GM18526 (cell line): ENCODE data around the gene C1orf56.
A peak's percentile ranks its signal among the peaks of the same experiment; 100 is the strongest.

Source experiments
- POLR2A ChIP-seq: IDR thresholded peaks from 3 replicates; pipeline ENCODE4 v1.6.1; 2011; ENCODE audit not compliant: insufficient read length; ENCODE audit errors: extremely low read depth

The C1orf56 gene

DNA sequence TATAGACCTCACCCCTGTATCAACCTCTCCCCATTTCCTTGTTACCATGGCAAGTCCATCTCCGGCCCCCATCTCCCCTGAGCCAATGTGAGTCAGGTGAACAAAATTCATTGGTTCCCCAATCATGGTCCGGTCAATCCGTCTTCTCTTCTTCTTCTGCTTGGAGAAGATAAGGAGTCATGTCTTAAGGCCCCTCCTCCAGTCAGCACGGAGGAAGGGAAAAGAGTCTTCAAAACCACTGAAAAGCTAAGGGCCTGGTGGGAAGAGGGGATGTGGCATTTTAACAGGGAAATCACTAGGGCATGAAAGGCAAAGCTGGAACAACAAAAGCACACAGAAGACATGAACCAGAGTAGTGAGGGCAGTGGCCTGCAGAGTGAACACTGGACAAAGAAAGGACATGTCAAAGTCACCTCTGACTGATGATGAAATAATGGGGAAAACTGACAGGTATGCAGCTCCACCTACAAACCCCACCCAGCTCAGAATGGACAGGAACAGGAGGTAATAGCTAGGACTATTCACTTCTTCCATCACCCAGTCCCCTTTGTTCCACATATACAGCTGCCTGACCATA is 7.5 kb downstream of the C1orf56 start:
- no peak for TF ChIP-seq POLR2A

GRCh38 chr1:151055581-151055980 is 8.0 kb downstream of the C1orf56 start:
- no peak for TF ChIP-seq POLR2A

GRCh38 chr1:151056149-151056548 is 8.6 kb downstream of the C1orf56 start:
- no peak for TF ChIP-seq POLR2A

DNA sequence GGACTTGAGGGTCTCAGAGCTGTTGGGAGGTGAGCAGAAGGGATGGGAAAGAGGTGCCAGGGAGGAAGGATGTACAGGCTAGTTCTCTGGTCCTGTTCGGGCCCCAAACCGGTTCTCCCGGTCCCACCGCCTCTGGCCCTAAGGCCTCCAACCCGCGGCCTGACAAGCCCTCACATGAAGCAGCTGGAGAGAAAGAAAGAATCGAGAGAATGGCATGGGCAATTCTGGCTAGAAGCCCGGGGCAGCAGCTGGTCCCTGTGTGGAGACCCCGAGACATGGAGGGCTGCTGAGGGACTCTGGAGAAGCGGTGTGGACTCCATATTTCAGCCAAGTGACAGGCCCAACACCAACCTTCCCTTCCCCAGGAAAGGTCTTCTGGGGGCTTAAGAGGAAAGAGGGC is 11.1 kb downstream of the C1orf56 start:
- TF ChIP-seq POLR2A: no peak

DNA sequence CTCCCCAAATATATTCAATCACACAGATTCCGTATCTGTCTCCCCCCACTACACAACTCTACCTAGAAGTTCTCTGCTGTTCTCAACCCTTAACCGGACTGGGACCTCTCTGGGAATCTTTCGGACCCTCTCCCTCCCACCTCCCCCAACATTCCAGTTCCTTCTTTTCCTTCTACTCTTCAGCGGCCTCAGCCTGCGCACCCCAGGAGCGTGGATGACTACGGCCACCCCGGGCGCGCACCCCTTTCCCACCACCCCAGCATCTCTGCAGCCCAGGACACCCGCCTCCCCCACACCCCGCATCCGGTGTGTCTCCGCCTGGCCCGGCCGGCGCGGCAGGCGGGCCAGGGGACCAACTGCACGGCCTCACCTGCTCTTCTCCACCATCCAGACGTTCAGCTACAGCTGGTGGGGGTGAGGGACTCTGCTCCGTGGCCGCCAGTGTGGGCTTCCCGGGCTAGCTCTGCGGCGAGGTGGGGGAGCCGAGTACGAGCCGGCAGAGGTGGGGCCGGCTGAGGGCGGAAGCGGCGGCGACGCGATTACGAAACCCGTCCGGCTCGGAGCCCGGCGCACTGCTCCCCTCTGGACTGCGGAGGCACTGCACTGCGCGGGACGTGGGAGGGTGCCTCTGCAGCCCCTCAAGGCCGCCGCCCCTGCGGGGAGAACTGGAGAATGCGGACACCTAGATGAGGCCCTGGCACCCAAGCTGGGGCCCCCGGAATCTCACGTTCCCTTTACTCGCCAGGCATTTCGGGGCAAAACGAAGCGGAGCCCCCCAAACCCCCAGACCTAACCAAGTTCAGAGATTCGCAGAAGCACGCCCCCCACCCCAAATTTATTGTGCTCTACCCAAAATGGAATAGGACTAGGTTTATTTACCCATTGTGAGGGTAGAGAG is 11.8 kb downstream of the C1orf56 start, which contains the start of gene CDC42SE1:
CDC42SE1 (minus strand) TSS at position 514 of the 898 bp plus-strand sequence. CDS start 3,892 bp downstream, outside the sequence.
- TF ChIP-seq POLR2A: peak; percentile 93

GRCh38 chr1:151060007-151060656 is 12.6 kb downstream of the C1orf56 start, which contains the start of gene MLLT11:
Gene MLLT11 (plus strand): TSS chr1:151060397. CDS start chr1:151067225, 6,828 bp downstream.
- peak; percentile 28 for TF ChIP-seq POLR2A

DNA sequence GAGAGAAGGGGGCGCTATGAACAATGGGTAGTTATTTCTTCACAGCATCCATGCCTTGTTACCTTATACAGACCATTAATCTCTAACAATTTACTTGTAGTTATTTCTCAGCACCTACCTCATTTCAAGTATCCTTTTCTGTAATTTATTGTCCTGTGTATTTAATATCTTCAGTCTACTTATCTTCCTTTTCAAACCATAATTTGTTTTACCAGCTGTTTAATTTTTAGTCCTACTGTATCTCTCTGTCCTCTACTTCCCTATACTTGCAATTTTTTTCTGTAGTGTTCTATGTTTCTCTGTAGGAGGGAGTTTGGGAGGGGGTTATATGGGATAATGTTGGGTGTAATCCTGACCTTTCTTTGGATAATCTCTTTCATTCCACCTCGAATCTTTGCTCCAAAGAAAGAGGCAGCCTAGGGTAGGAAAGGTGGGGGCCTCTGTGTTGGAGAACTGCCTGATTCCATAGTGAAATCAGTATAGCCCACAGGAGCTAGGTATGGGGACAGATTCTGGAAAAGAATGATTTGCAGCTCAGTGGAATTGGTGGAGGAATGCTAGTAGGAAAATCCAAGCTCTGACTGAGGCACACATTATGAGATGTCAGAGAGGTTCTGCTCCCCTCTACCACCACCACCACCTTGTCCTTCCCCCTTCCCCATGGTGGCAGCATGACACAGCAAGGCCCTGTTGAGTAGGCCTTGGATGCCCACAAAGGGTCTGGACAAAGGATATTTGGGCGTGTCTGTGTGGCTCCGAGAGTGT is 13.3 kb downstream of the C1orf56 start:
- no peak for TF ChIP-seq POLR2A

GRCh38 chr1:151061704-151062103 is 14.2 kb downstream of the C1orf56 start:
- no peak for TF ChIP-seq POLR2A

DNA sequence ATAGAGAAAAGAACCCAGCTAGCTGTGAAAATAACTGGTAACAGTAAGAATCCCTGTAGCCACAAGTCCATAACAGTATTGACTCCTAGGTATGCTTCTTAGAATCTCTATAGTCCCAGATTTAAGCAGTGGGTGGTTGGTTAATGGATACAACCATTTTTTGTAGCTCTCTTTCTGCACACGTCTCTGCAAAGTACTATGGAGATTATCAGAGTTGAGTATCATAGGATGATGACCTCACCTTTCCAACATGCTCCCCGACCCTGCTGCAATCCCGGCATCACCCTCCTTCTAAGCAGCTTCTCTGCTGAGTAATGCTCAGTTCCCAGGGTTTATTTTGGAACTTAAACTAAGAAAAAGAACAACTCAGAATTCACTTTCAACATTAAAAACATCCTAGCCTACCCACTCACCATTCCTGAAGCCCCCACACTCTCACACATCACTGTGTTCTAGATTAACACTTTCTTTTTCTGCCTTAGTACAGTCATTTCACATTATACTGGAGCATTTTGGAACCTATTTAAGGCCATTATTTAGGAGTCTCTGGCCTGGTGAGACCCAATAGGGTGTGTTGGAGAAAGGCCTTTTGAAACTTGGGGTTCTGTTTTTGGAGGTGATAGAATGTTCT is 15.3 kb downstream of the C1orf56 start:
- TF ChIP-seq POLR2A: no peak

DNA sequence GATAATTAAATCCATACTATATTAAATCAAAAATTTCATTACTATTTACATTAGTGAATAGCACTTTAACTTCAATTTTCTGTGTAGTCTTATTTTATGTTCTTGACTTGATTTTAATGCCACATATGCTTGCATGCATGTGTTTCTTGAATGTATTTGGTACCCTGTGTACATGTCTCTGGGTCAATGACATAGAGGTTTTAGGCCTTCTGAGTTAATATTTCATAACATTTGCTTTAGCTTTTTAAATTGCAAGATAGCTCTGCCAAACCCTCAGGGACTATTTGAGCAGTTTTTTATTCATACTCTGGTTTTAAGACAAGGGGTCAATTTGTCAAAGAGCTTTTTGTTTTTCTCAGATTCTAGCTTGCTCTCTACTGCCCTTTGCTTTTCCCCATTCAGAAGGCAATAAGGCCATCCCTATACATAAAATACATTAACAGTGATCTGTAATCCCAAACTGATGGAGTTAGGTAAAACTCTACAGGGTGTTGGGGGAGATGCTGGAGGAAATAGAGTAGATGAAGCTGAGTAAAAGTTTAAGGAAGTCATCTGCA is 17.6 kb downstream of the C1orf56 start:
- no peak for TF ChIP-seq POLR2A

- TF ChIP-seq POLR2A: no peak
Measured at GRCh38 chr1:151067185-151067584, 19.6 kb downstream of the C1orf56 start.

DNA sequence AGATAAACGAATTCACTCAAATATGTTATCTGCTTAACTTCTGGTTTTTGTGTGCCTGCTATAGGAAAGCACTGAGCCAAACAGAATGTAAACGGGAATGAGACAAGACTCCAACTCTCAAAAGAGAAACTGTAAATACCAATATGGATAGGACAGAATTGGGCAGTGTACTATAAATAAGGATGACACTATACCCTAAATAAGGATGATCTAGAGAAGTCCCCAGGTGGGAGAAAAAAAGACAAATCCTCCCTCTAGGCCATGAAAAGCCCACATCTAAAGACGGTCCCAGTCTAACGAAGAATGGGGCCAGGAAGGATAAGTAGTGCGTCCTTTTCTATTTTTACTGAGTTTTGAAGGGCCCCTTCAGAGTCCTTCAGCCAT is 21.5 kb downstream of the C1orf56 start:
- no peak for TF ChIP-seq POLR2A

- peak; percentile 84 for TF ChIP-seq POLR2A
Measured at GRCh38 chr1:151070474-151071276, 23.1 kb downstream of the C1orf56 start, which contains the start of gene GABPB2. Gene GABPB2 (plus strand): TSS chr1:151070761. CDS start chr1:151088190, 17,429 bp downstream.

DNA sequence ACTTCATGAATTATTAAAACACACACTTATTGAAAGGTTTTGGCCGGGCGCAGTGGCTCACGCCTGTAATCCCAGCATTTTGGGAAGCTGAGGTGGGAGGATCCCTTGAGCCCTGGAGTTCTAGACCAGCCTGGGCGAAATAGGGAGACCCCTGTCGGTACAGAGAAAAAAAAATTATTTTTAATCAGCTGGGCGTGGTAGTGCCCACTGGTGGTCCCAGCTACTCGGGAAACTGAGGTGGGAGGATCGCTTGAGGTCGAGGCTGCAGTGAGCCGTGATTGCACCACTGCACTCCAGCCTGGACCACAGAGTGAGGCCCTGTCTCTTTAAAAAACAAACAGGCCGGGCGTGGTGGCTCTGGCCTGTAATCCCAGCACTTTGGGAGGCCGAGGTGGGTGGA is 24.7 kb downstream of the C1orf56 start:
- TF ChIP-seq POLR2A: no peak
